WTC11 (cell line): ENCODE data around the gene PARK7. TPM values are rescaled to one million over a fixed set of nuclear protein-coding genes. Genes with fewer than 3 reads are reported as not detected.

ENCODE experiments used
- ATAC-seq: fragments of 200-7000 bp; cut with Tn5 transposase; 2 replicates; pipeline ENCODE4 v1.10.0; 2021; ENCODE audit warnings: mild to moderate bottlenecking, moderate library complexity
- CTCF ChIA-PET: fragments of 300-600 bp; sonication (Branson Sonifier 250); formaldehyde crosslinking; loops from one replicate; lab custom pipeline; 2021; ENCODE audit warnings: antibody characterized with exemption; lab: Charles Lee
- POLR2A ChIA-PET: fragments of 350-600 bp; sonication (Branson Sonifier 250); formaldehyde crosslinking; loops from one replicate; lab custom pipeline; 2021; ENCODE audit warnings: antibody characterized with exemption; lab: Charles Lee
- DNase-seq: peaks from one replicate; pipeline ENCODE4 v3.0.0; 2021; ENCODE audit warnings: low spot score
- H3K27ac Mint-ChIP-seq: 2 replicates; pipeline ENCODE4 v1.8.0; 2021; ENCODE audit warnings: mixed read lengths
- H3K27me3 Mint-ChIP-seq: 2 replicates; pipeline ENCODE4 v1.8.0; 2021; ENCODE audit warnings: low read depth, mild to moderate bottlenecking, moderate library complexity, mixed read lengths
- H3K36me3 Mint-ChIP-seq: 2 replicates; pipeline ENCODE4 v1.8.0; 2021; ENCODE audit warnings: mixed read lengths
- H3K4me1 Mint-ChIP-seq: 2 replicates; pipeline ENCODE4 v1.8.0; 2022; ENCODE audit warnings: mixed read lengths
- H3K4me3 Mint-ChIP-seq: 2 replicates; pipeline ENCODE4 v1.8.0; 2021; ENCODE audit warnings: mild to moderate bottlenecking, moderate library complexity, mixed read lengths
- H3K9me3 Mint-ChIP-seq: 2 replicates; pipeline ENCODE4 v1.8.0; 2021; ENCODE audit warnings: mixed read lengths
- ATF1 ChIP-seq: sonication (generic); formaldehyde crosslinking; IDR thresholded peaks from 2 replicates; pipeline ENCODE4 v1.8.1; 2023; ENCODE audit warnings: mild to moderate bottlenecking, moderate library complexity, missing genetic modification reagents
- FOXJ3 ChIP-seq: sonication (generic); formaldehyde crosslinking; IDR thresholded peaks from 2 replicates; pipeline ENCODE4 v1.9.0; 2021; ENCODE audit warnings: missing genetic modification reagents, mild to moderate bottlenecking, borderline replicate concordance
- GABPB1 ChIP-seq: sonication (generic); formaldehyde crosslinking; IDR thresholded peaks from 2 replicates; pipeline ENCODE4 v1.8.1; 2023; ENCODE audit warnings: mild to moderate bottlenecking, missing genetic modification reagents
- NFE2L1 ChIP-seq: sonication (generic); formaldehyde crosslinking; IDR thresholded peaks from 2 replicates; pipeline ENCODE4 v1.8.1; 2023; ENCODE audit warnings: missing genetic modification reagents
- OVOL2 ChIP-seq: fragments of 250-450 bp; sonication (Bioruptor Pico); IDR thresholded peaks from 2 replicates; pipeline ENCODE4 v1.9.0; 2021; ENCODE audit warnings: mild to moderate bottlenecking, borderline replicate concordance
- RELA ChIP-seq: sonication (generic); formaldehyde crosslinking; IDR thresholded peaks from 2 replicates; pipeline ENCODE4 v1.8.1; 2022; ENCODE audit warnings: missing genetic modification reagents, mild to moderate bottlenecking, borderline replicate concordance
- ZBTB21 ChIP-seq: sonication (generic); formaldehyde crosslinking; IDR thresholded peaks from 2 replicates; pipeline ENCODE4 v1.8.1; 2023; ENCODE audit warnings: mild to moderate bottlenecking, missing genetic modification reagents, borderline replicate concordance
- ZNF219 ChIP-seq: sonication (generic); formaldehyde crosslinking; IDR thresholded peaks from 2 replicates; pipeline ENCODE4 v1.8.0; 2023; ENCODE audit warnings: missing genetic modification reagents, mild to moderate bottlenecking, borderline replicate concordance
- ZNF317 ChIP-seq: sonication (generic); formaldehyde crosslinking; IDR thresholded peaks from 2 replicates; pipeline ENCODE4 v1.8.1; 2023; ENCODE audit warnings: low read depth, mild to moderate bottlenecking, moderate library complexity, missing genetic modification reagents, borderline replicate concordance
- total RNA-seq: library from RNA; stranded (reverse); gene quantifications from 3 replicates; pipeline ENCODE4 v1.2.3, GENCODE V29; 2021
- TF ChIP-seq, protein P1 (sequence below): fragments of 250-450 bp; sonication (Bioruptor Pico); IDR thresholded peaks from 2 replicates; pipeline ENCODE4 v1.9.0; 2021; ENCODE audit warnings: mild to moderate bottlenecking, borderline replicate concordance
- TF ChIP-seq, protein P2 (sequence below): fragments of 250-450 bp; sonication (Bioruptor Pico); conservative IDR thresholded peaks from 2 replicates; pipeline ENCODE4 v1.9.0; 2021; ENCODE audit warnings: mild to moderate bottlenecking
- TF ChIP-seq, protein P3 (sequence below): sonication (generic); formaldehyde crosslinking; IDR thresholded peaks from 2 replicates; pipeline ENCODE4 v1.8.1; 2022; ENCODE audit warnings: low read depth, mild to moderate bottlenecking, moderate library complexity, missing genetic modification reagents, borderline replicate concordance
- TF ChIP-seq, protein P4 (sequence below): fragments of 200-600 bp; IDR thresholded peaks from 2 replicates; pipeline ENCODE4 v1.8.0; 2022; ENCODE audit warnings: antibody characterized with exemption
- TF ChIP-seq, protein P5 (sequence below): sonication (generic); formaldehyde crosslinking; IDR thresholded peaks from 2 replicates; pipeline ENCODE4 v1.8.0; 2022; ENCODE audit warnings: mild to moderate bottlenecking, missing genetic modification reagents

PARK7 gene
- total RNA-seq, 1 experiment from 2014 or later = 337 TPM

DNA sequence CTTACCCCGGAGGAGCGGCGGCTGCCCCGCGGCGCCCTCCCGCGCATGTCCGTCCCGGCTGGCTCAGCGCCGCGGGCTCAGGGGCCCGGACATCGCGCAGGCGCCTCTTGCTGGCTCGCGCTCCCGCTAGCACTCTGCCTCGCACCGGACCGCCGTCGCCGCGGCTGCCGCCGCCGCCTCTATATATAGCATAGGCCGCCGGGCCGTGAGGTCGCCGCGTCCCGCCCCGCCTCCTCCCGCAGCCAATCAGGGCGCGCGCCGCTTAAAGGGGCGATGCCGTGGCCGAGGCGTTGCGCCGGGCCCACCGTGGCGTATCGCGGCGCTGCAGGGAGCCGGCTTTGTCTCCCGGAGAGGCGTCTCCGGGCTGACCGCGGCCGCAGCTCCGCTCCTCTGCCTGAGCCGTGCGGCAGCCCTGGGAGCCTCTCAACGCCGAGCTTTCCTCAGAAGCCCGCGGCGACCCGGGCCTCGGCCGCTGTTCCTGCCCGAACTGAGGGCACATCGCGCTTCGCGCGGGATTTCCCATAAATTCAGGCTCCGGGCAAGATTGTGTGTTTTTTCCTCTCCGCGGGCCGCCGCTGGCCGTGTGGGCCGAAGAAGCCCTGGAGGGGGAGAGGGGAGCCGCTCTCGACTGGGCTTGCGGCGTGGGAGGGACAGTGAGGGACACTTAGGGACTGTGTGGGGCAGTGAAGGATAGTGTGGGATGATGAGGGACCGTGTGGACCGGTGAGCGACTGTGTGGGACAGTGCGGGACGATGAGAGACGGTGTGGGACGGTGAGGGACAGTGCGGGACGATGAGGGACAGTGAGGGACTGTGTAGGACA lies 64.9 kb downstream of the PARK7 start, which contains the start of gene ERRFI1 (continued):
- TF ChIP-seq, protein P1, sequence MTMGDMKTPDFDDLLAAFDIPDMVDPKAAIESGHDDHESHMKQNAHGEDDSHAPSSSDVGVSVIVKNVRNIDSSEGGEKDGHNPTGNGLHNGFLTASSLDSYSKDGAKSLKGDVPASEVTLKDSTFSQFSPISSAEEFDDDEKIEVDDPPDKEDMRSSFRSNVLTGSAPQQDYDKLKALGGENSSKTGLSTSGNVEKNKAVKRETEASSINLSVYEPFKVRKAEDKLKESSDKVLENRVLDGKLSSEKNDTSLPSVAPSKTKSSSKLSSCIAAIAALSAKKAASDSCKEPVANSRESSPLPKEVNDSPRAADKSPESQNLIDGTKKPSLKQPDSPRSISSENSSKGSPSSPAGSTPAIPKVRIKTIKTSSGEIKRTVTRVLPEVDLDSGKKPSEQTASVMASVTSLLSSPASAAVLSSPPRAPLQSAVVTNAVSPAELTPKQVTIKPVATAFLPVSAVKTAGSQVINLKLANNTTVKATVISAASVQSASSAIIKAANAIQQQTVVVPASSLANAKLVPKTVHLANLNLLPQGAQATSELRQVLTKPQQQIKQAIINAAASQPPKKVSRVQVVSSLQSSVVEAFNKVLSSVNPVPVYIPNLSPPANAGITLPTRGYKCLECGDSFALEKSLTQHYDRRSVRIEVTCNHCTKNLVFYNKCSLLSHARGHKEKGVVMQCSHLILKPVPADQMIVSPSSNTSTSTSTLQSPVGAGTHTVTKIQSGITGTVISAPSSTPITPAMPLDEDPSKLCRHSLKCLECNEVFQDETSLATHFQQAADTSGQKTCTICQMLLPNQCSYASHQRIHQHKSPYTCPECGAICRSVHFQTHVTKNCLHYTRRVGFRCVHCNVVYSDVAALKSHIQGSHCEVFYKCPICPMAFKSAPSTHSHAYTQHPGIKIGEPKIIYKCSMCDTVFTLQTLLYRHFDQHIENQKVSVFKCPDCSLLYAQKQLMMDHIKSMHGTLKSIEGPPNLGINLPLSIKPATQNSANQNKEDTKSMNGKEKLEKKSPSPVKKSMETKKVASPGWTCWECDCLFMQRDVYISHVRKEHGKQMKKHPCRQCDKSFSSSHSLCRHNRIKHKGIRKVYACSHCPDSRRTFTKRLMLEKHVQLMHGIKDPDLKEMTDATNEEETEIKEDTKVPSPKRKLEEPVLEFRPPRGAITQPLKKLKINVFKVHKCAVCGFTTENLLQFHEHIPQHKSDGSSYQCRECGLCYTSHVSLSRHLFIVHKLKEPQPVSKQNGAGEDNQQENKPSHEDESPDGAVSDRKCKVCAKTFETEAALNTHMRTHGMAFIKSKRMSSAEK (CRISPR knock-in tag) = no peak; the same call in 1 of the 2 replicates
- TF ChIP-seq ZNF317 (CRISPR knock-in tag) = 0 out of 2 replicates have a peak, but pooled peaks have one; percentile 43

DNA sequence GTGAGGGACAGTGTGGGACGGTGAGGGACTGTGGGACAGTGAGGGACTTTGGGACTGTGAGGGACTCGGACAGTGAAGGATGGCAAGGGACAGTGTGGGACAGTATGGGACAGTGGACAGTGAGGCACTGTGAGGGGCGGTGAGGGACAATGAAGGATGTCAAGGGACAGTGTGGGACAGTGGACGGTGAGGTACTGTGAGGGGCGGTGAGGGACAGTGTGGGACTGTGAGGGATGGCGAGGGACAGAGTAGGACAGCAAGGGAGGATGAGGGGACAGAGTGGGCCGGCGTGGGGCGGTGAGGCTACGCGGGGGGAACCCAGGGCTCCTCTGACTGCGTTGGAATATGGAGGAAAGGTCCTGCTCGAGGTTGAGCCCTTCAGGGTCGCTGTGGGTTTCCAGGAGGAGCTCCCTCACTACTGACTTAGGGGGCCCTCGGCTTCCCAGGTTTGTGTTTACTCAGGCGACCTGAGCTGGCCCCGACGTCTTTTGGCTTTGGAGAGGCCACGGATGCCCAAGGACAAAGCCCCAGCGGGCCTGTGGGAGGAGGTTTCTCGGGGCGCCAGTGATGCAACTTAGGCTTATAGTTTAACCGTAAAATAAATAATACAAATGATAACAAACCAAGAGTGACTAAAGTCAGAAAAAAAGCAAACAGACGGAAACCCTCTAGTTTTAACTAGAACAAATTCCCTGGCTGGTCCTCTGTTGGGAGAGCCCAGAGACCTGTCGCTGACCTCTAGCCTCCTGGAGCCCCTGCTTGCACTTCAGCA lies 65.7 kb downstream of the PARK7 start:
- DNase-seq = peak; percentile 34
- peak; percentile 7 for ATAC-seq
- ChIA-PET CTCF (interaction anchor here (0.6 to 7.7 kb wide), 5 partner anchors 10 to 291 kb away, joined by 3 to 70 read pairs (median 5); partner anchors contain the start of gene SLC45A1), POLR2A (interaction anchor here (0.6 to 1.0 kb wide), 2 partner anchors 12 to 104 kb away, joined by 3 to 4 read pairs; no protein-coding TSS in a partner anchor)
- peak overlapping the region; percentile 78 for H3K4me3 Mint-ChIP-seq
- peak overlapping the region; percentile 67 for H3K27ac Mint-ChIP-seq
- H3K9me3 Mint-ChIP-seq = no peaks in the 10 kb centered on the region
- H3K36me3 Mint-ChIP-seq = peaks cover 4% of the 10 kb centered on the region; the same call in 1 of the 2 replicates
- TF ChIP-seq GABPB1 (peak; percentile 88), ATF1 (CRISPR knock-in tag) (no peak)
- H3K27me3 Mint-ChIP-seq = peaks cover 7% of the 10 kb centered on the region
- peaks cover 53% of the 10 kb centered on the region for H3K4me1 Mint-ChIP-seq

DNA sequence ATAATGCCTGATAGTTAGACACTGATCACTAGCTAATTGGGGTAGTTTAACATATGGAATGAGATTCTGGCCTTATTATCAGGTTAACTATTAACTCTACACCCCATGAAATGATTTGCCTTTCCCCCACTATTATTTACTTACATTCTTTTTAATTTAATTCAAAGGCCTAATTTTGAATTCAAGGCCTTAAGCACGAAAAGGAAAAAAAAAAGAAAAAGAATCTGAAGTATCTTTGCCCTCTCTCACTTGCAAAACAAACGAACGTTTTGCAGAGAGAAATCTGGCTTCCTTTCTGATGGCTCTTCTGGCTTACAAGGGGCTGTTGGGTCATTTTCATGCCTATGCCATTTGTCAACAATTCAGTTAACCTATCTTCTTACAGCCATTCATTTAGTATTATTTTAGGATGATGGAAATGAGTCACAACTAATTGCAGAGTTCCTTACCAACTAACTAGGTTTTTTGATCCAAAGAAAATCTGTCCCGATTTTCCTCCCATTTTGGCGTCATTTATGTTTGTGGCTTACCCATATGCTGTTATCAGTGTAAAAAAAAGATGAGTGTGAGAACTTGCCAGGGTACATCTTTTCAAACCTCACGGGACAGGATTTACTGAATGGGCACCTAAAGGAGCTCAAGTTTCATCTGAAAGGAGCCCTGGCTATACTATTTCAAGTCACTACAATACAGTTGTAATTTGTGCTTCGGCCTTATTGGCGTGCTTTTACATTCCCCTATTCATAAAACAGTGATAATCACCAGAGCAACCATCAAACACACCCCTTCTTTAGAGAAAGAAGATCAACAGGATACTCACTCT lies 66.4 kb downstream of the PARK7 start:
- Mint-ChIP-seq H3K36me3 (peaks cover 4% of the 10 kb centered on the region; the same call in 1 of the 2 replicates), H3K4me3 (peak overlapping the region; percentile 78), H3K27ac (peak overlapping the region; percentile 78), H3K4me1 (peaks cover 45% of the 10 kb centered on the region), H3K27me3 (peaks cover 7% of the 10 kb centered on the region), H3K9me3 (no peaks in the 10 kb centered on the region)
- DNase-seq (no peak), ATAC-seq (no peak)
- CTCF ChIA-PET = interaction anchor here (0.6 to 7.7 kb wide), 5 partner anchors 11 to 290 kb away, joined by 3 to 70 read pairs (median 5); partner anchors contain the start of gene SLC45A1
- POLR2A ChIA-PET = interaction anchor here (0.6 kb wide), 1 partner anchor 103 kb away, joined by 4 read pairs; no protein-coding TSS in a partner anchor
- no peak for TF ChIP-seq ATF1 (CRISPR knock-in tag)
- TF ChIP-seq OVOL2 (CRISPR knock-in tag) = no peak
- TF ChIP-seq, protein P2, sequence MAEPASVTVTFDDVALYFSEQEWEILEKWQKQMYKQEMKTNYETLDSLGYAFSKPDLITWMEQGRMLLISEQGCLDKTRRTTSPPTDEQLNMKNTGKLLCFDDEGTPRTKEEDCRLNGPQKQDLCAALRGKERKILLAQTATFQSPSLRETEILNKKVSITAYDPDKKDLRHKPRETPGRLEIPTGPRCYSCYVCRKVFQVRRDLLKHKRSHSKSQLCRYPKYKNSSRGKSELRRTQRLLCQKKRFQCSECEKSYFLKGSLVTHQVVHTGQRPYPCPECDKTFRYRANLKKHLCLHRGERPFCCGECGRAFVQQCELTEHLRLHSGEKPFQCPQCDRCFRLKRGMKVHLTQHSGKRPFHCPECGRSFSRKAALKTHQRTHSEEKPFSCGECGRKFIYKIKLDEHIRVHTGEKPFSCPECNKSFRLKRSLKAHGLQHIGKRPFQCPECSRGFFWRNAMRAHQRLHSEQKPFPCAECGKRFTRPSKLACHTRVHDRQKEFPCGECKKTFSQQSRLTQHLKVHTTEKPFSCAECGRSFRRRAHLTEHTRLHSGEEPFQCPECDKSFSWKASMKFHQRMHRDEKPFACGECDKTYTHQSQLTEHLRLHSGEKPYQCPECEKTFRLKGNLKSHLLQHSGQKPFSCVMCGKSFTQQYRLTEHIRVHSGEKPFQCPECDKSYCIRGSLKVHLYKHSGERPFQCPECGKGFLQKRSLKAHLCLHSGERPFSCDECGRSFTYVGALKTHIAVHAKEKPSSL (CRISPR knock-in tag) = no peak
- no peak for TF ChIP-seq ZBTB21
- TF ChIP-seq, protein P3, sequence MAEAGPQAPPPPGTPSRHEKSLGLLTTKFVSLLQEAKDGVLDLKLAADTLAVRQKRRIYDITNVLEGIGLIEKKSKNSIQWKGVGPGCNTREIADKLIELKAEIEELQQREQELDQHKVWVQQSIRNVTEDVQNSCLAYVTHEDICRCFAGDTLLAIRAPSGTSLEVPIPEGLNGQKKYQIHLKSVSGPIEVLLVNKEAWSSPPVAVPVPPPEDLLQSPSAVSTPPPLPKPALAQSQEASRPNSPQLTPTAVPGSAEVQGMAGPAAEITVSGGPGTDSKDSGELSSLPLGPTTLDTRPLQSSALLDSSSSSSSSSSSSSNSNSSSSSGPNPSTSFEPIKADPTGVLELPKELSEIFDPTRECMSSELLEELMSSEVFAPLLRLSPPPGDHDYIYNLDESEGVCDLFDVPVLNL (CRISPR knock-in tag) = no peak
- TF ChIP-seq, protein P4, sequence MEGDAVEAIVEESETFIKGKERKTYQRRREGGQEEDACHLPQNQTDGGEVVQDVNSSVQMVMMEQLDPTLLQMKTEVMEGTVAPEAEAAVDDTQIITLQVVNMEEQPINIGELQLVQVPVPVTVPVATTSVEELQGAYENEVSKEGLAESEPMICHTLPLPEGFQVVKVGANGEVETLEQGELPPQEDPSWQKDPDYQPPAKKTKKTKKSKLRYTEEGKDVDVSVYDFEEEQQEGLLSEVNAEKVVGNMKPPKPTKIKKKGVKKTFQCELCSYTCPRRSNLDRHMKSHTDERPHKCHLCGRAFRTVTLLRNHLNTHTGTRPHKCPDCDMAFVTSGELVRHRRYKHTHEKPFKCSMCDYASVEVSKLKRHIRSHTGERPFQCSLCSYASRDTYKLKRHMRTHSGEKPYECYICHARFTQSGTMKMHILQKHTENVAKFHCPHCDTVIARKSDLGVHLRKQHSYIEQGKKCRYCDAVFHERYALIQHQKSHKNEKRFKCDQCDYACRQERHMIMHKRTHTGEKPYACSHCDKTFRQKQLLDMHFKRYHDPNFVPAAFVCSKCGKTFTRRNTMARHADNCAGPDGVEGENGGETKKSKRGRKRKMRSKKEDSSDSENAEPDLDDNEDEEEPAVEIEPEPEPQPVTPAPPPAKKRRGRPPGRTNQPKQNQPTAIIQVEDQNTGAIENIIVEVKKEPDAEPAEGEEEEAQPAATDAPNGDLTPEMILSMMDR = no peak
- no peak for TF ChIP-seq FOXJ3 (CRISPR knock-in tag)
- TF ChIP-seq ZNF219 (CRISPR knock-in tag) = no peak
- no peak for TF ChIP-seq NFE2L1
- TF ChIP-seq, protein P5, sequence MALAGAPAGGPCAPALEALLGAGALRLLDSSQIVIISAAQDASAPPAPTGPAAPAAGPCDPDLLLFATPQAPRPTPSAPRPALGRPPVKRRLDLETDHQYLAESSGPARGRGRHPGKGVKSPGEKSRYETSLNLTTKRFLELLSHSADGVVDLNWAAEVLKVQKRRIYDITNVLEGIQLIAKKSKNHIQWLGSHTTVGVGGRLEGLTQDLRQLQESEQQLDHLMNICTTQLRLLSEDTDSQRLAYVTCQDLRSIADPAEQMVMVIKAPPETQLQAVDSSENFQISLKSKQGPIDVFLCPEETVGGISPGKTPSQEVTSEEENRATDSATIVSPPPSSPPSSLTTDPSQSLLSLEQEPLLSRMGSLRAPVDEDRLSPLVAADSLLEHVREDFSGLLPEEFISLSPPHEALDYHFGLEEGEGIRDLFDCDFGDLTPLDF (CRISPR knock-in tag) = no peak
- TF ChIP-seq RELA = no peak
